Psoas muscle (tissue), 8 donors: Measurements from ENCODE around the gene EPN3. TPM values are rescaled to one million over a fixed set of nuclear protein-coding genes. Genes with fewer than 3 reads are reported as not detected.

Experiments used
- ATAC-seq, 4 donors: fragments of 200-7000 bp; cut with Tn5 transposase; one replicate each; pipeline ENCODE4 v1.9.1; 2020; ENCODE audit warnings: moderate library complexity in 3 of 4, mild to moderate bottlenecking in 2 of 4
- DNase-seq, 2 donors: peaks; one replicate each; pipeline ENCODE4 v3.0.0-alpha.2; 2020
- H3K27ac ChIP-seq: fragments of 200-600 bp; one replicate; pipeline ENCODE4 v1.8.0; 2022
- H3K27me3 ChIP-seq, 3 donors: fragments of 200-600 bp in 1 of 3; one replicate each; pipeline versions ENCODE4 v1.6.1 to v1.8.0; 2013 to 2022; ENCODE audit warnings: low read length in 2 of 3, mild to moderate bottlenecking in 2 of 3, moderate library complexity in 1 of 3; ENCODE audit not compliant: insufficient read depth in 3 of 3
- H3K36me3 ChIP-seq, 2 donors: fragments of 200-600 bp in 1 of 2; one replicate each; pipeline versions ENCODE4 v1.6.1 to v1.8.0; 2013 to 2022; ENCODE audit warnings: low read depth in 1 of 2, mild to moderate bottlenecking in 1 of 2, moderate library complexity in 1 of 2; ENCODE audit not compliant: insufficient read depth in 1 of 2
- H3K4me1 ChIP-seq: fragments of 200-600 bp; one replicate; pipeline ENCODE4 v1.8.0; 2022
- H3K4me3 ChIP-seq: fragments of 200-600 bp; one replicate; pipeline ENCODE4 v1.8.0; 2022; ENCODE audit warnings: mild to moderate bottlenecking
- H3K9me3 ChIP-seq: fragments of 200-600 bp; one replicate; pipeline ENCODE4 v1.8.0; 2022
- CTCF ChIP-seq: fragments of 200-600 bp; IDR thresholded peaks from one replicate; pipeline ENCODE4 v1.8.0; 2022; ENCODE audit warnings: antibody characterized with exemption
- whole genome bisulfite sequencing, 3 donors: extraction: QIAGEN DNeasy Blood & Tissue Kit; methylation state at CpG; one replicate each; pipeline versions ENCODE4 v1.1.6 to v1.1.7; 2013; 5-methylcytosine and 5-hydroxymethylcytosine counted together
- intact Hi-C, 2 donors: fragments of 100-400 bp; cut with DNase I; formaldehyde crosslinking; loops; one replicate each; pipeline versions ENCODE4 v1.11.0 to v1.14.2; 2022
- polyA plus RNA-seq, 3 donors: library from polyadenylated mRNA; stranded (reverse); fragments of 200-250 nt; gene quantifications; one replicate each; pipeline ENCODE4 v1.2.3, GENCODE V29; 2013
- total RNA-seq, 4 donors: library from RNA; stranded (reverse); fragmentation: NEBNext Ultra II Directional in 2 of 4; extraction: Animal tissue kit (Norgen Biotek cat#: 25700) in 2 of 4; gene quantifications; one replicate each; pipeline versions ENCODE4 v1.2.1 to v1.2.4, GENCODE V29; 2021 to 2023
- donor health status: healthy with polysubstance abuse.
- donor health status: DM: no; HTN: no; CAD: no; lungs with moderate emphysema.
- donor health status: Bipolar disorder and iron deficiency.
- donor health status: healthy.
- donor health status: DM: yes; HTN: yes; CAD: no.
- donor health status: DM: no; HTN: no; CAD: no.
- donor health status: DM: no; HTN: no; CAD: no.
- donor health status: DM: yes; HTN: yes; CAD: no.

Gene EPN3
- total and polyA plus RNA-seq, 7 donors, result 0.03 to 0.15 (median 0.12) TPM; not detected in 4

DNA sequence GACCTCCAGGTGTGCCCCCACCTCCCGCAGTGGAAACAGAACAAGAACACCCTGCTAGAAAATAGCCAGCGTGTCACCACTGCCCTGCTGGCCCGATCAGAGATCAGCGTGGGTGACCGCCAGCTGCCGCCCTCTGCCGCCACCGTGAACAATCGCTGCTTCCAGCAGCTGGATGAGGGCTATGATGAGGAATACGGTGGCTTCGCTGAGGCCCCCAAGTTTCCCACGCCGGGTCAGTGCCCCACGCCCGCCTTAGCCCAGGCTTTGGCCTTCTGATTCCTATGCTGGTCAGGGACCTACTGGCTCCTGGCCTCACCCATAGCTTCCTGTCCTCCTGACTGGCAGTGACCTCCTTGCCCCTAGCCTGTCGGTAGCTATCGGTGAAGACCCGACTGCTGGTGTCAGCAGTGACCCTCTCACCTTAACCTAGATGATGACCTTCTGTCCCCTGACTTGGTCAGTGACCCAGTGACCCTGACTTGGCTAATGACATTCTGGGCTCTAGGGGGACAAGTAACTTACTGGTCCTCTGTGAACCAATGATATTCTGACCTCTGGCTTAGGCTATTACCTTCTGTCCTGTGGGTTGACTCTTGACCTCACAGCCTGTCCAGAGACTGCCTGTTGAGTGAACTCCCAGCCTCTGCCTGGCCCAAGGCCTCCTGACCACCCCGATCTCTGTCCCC lies 16.9 kb downstream of the EPN3 start:
- intact Hi-C loops, result loop anchor here (1.0 to 5.0 kb wide), 5 partner anchors 67 to 293 kb away; no protein-coding TSS in a partner anchor
- Histone ChIP-seq H3K36me3 (peaks cover 0 to 16% of the 10 kb centered on the region in 2 donors), H3K9me3 (no peaks in the 10 kb centered on the region), H3K27me3 (no peaks in the 10 kb centered on the region), H3K27ac (no peak overlapping the region), H3K4me1 (no peaks in the 10 kb centered on the region), H3K4me3 (no peak overlapping the region)
- TF ChIP-seq CTCF, result no peak
- ATAC-seq, result no peak
- WGBS, 3 donors, result 69 to 75% (median 69%) methylated on average over 19 of the region's 19 CpGs
- DNase-seq, result no peak

- H3K27me3 ChIP-seq, result no peaks in the 10 kb centered on the region
- no peak for DNase-seq
- no peak overlapping the region for H3K27ac ChIP-seq
- WGBS, 3 donors, result 89 to 93% (median 91%) methylated on average over 11 of the region's 11 CpGs
- intact Hi-C loops, result loop anchor here (1.0 to 5.0 kb wide), 6 partner anchors 68 to 292 kb away; no protein-coding TSS in a partner anchor
- no peak for ATAC-seq
- peaks cover 0 to 16% of the 10 kb centered on the region in 2 donors for H3K36me3 ChIP-seq
- no peaks in the 10 kb centered on the region for H3K4me1 ChIP-seq
- no peaks in the 10 kb centered on the region for H3K9me3 ChIP-seq
- TF ChIP-seq CTCF, result no peak
- H3K4me3 ChIP-seq, result no peak overlapping the region
Observed at GRCh38 chr17:50549969-50550368, 17.4 kb downstream of the EPN3 start.

DNA sequence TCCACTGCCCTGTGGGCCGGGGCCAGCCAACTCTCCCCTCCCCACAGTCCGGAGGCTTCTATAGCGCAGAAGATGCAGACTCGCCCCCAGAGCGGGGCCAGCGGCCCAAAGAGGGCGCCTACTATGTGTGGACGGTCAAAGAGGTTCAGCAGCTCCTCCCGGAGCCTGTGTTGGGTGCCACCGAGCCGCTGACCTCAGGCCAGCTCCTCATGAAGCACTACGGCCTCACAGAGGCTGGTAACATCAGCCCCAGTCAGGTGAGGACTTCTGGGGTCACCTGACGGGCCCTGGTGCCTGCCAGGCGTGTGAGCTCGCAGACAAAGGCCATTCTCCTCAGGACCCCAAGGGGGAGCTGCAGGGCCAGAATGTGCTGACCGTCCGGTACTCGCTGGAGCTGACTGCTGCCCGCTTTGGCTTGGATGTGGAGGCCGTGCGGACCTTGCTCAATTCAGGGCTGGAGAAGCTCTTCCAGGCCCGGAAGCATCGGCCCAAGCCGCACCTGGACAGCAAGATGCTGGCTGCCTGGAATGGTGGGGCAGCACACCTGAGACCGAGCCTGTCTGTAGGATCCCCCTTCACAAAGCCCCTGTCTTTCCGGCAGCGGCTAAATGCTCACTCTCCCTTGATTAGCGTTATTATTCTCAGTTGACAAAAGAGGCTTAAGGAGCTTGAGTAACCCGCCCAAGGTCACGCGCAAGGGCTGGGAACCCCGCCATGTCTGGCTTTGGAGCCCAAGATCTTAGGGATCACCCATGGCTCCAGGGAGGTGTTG lies 18.3 kb downstream of the EPN3 start:
- Histone ChIP-seq H3K4me3 (no peak overlapping the region), H3K27me3 (peaks cover 0 to under 1% (median 0%) of the 10 kb centered on the region in 3 donors), H3K4me1 (no peaks in the 10 kb centered on the region), H3K36me3 (peaks cover 0 to 24% of the 10 kb centered on the region in 2 donors), H3K27ac (no peak overlapping the region), H3K9me3 (no peaks in the 10 kb centered on the region)
- ATAC-seq (peak; percentile 61 to 81 (median 70)), DNase-seq (peak; percentile 86 to 90)
- intact Hi-C loops, result loop anchor here in 1 of 2 donors (5.0 kb wide), 1 partner anchor 131 kb away; no protein-coding TSS in a partner anchor
- 61 to 65% (median 63%) methylated on average over 32 of the region's 32 CpGs for WGBS, 3 donors
- peak; percentile 74 for TF ChIP-seq CTCF

DNA sequence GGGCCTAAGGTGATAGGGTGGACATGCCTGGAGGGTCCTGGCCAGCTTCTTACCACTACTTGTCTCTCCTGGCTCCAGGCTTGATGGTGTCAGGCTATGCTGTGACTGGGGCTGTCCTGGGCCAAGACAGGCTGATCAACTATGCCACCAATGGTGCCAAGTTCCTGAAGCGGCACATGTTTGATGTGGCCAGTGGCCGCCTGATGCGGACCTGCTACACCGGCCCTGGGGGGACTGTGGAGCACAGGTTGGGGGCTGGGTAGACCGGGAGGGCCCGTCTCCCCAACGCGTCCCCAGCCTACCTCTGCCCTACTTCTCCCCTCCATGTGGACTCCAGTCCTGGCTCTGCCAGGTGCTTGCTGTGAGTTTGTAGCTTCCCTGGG lies 18.9 kb downstream of the EPN3 start:
- intact Hi-C loops, result loop anchor here in 1 of 2 donors (5.0 kb wide), 1 partner anchor 131 kb away; no protein-coding TSS in a partner anchor
- TF ChIP-seq CTCF, result no peak
- WGBS, 3 donors, result 78 to 96% (median 89%) methylated on average over 6 to 8 of the region's 8 CpGs
- H3K4me3 ChIP-seq, result no peak overlapping the region
- no peaks in the 10 kb centered on the region for H3K9me3 ChIP-seq
- no peak overlapping the region for H3K27ac ChIP-seq
- H3K36me3 ChIP-seq, result peaks cover 0 to 24% of the 10 kb centered on the region in 2 donors
- ATAC-seq (no peak), DNase-seq (no peak)
- H3K27me3 ChIP-seq, result peaks cover 0 to 4% (median 0%) of the 10 kb centered on the region in 3 donors
- H3K4me1 ChIP-seq, result no peaks in the 10 kb centered on the region
